HFF-Myc (cell line): Measurements from ENCODE around the gene PDE6C.

Source experiments
- DNase-seq: peaks from one replicate; pipeline ENCODE4 v3.0.0-alpha.2; 2011; ENCODE audit warnings: low read depth; ENCODE audit errors: extremely low read depth
- H3K4me3 ChIP-seq: replicated peaks from 2 replicates; pipeline ENCODE4 v1.5.1; 2011; ENCODE audit warnings: low read depth, mild to moderate bottlenecking, control low read depth, low read length
- CTCF ChIP-seq: IDR thresholded peaks from 2 replicates; pipeline ENCODE4 v1.5.1; 2012; ENCODE audit warnings: mild to moderate bottlenecking, low read depth, low read length, control low read depth; ENCODE audit errors: missing control alignments

Gene PDE6C

GRCh38 chr10:93654201-93654600, 41.9 kb downstream of the PDE6C start:
- no peak overlapping the region for H3K4me3 ChIP-seq
- no peak for DNase-seq
- TF ChIP-seq CTCF, result no peak

- H3K4me3 ChIP-seq, result no peak overlapping the region
- TF ChIP-seq CTCF, result no peak
- DNase-seq, result no peak
These were observed 43.8 kb downstream of the PDE6C start for GRCh38 chr10:93656155-93656554.

GRCh38 chr10:93657757-93658156, 45.4 kb downstream of the PDE6C start:
- TF ChIP-seq CTCF, result no peak
- no peak overlapping the region for H3K4me3 ChIP-seq
- DNase-seq, result no peak

- TF ChIP-seq CTCF, result no peak
- DNase-seq, result no peak
- H3K4me3 ChIP-seq, result no peak overlapping the region
These were observed 53.7 kb downstream of the PDE6C start for GRCh38 chr10:93666030-93666429.

GRCh38 chr10:93667795-93668194, 55.5 kb downstream of the PDE6C start:
- H3K4me3 ChIP-seq, result no peak overlapping the region
- TF ChIP-seq CTCF, result no peak
- no peak for DNase-seq

GRCh38 chr10:93670372-93670771, 58.0 kb downstream of the PDE6C start:
- DNase-seq, result no peak
- H3K4me3 ChIP-seq, result no peak overlapping the region
- no peak for TF ChIP-seq CTCF

GRCh38 chr10:93671042-93671441, 58.7 kb downstream of the PDE6C start:
- DNase-seq, result no peak
- TF ChIP-seq CTCF, result no peak
- H3K4me3 ChIP-seq, result no peak overlapping the region
